OCI-LY3 (cell line): Measurements from ENCODE around the gene SELENOW.

Experiments used
- H2AFZ ChIP-seq: fragments of 200-600, 300-600 bp; shearing (Covaris generic); 2 replicates; pipeline ENCODE4 v1.6.0; 2014; ENCODE audit warnings: antibody characterized with exemption, low read depth, low read length
- H3K27ac ChIP-seq: fragments of 200-600, 300-600 bp; sonication (generic); 2 replicates; pipeline ENCODE4 v1.5.1; 2014; ENCODE audit warnings: mild to moderate bottlenecking, low read length, moderate library complexity, mixed read lengths
- H3K27me3 ChIP-seq: fragments of 200-600, 300-600 bp; sonication (generic); 2 replicates; pipeline ENCODE4 v1.6.1; 2014; ENCODE audit warnings: low read depth, low read length, mixed read lengths
- H3K36me3 ChIP-seq: fragments of 200-600, 300-600 bp; sonication (generic); replicated peaks from 2 replicates; pipeline ENCODE3; 2014; ENCODE audit warnings: low read depth, low read length, mixed read lengths
- H3K4me1 ChIP-seq: fragments of 300-600, 200-600 bp; sonication (generic); 2 replicates; pipeline ENCODE4 v1.6.1; 2014; ENCODE audit warnings: low read length, mixed read lengths
- H3K4me2 ChIP-seq: fragments of 200-600, 300-600 bp; sonication (generic); 2 replicates; pipeline ENCODE4 v1.6.1; 2014; ENCODE audit warnings: low read length, mixed read lengths
- H3K4me3 ChIP-seq: fragments of 300-600, 200-600 bp; sonication (generic); 2 replicates; pipeline ENCODE4 v1.5.1; 2014; ENCODE audit warnings: antibody characterized with exemption, mild to moderate bottlenecking, low read length, moderate library complexity
- H3K79me2 ChIP-seq: fragments of 300-600, 200-600 bp; shearing (Covaris generic); 2 replicates; pipeline ENCODE4 v1.6.1; 2014; ENCODE audit warnings: mild to moderate bottlenecking, low read length, mixed read lengths
- H3K9ac ChIP-seq: fragments of 300-600, 200-600 bp; shearing (Covaris generic); 2 replicates; pipeline ENCODE4 v1.6.0; 2014; ENCODE audit warnings: mild to moderate bottlenecking, low read length, moderate library complexity
- H3K9me3 ChIP-seq: fragments of 200-600, 300-600 bp; shearing (Covaris generic); 2 replicates; pipeline ENCODE4 v1.6.1; 2014; ENCODE audit warnings: low read length, mixed read lengths; ENCODE audit not compliant: insufficient read depth
- H4K20me1 ChIP-seq: fragments of 200-600, 300-600 bp; sonication (generic); 2 replicates; pipeline ENCODE4 v1.6.1; 2016; ENCODE audit warnings: low read length, mixed read lengths; ENCODE audit not compliant: insufficient read depth
- EZH2phosphoT487 ChIP-seq: fragments of 200-600 bp; shearing (Covaris generic); IDR thresholded peaks from 2 replicates; pipeline ENCODE4 v1.6.1; 2018; ENCODE audit warnings: antibody characterized with exemption, mixed run types, low read depth
- TF ChIP-seq, protein P1 (sequence below): fragments of 200-600, 300-600 bp; sonication (generic); IDR thresholded peaks from 2 replicates; pipeline ENCODE4 v1.5.1; 2014; ENCODE audit warnings: antibody characterized with exemption, low read length, low read depth

Gene SELENOW

DNA sequence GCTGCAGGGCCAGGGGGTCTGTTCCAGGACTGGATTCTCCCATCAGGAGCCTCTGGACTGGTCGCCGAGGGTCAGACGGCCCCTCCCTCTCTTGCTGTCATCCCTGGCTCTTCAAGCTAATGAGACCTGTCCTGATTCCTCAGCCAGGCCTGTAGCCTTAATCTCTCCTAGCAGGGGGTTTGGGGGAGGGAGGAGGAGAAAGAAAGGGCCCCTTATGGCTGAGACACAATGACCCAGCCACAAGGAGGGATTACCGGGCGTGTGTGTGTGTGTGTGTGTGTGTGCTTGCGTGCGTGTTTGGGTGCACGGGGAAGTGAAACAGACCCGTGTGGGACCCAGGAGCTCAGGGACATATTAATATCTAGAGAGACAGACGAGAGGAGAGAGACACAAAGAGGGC lies 41.4 kb downstream of the SELENOW start:
- no peaks in the 10 kb centered on the region for H4K20me1 ChIP-seq
- peak overlapping the region; percentile 93 for H2AFZ ChIP-seq
- H3K4me2 ChIP-seq = peak overlapping the region; percentile 71
- H3K4me3 ChIP-seq = peak overlapping the region; percentile 56
- no peaks in the 10 kb centered on the region for H3K36me3 ChIP-seq
- H3K27ac ChIP-seq = no peak overlapping the region
- H3K79me2 ChIP-seq = no peaks in the 10 kb centered on the region
- no peaks in the 10 kb centered on the region for H3K9me3 ChIP-seq
- peak overlapping the region; percentile 40 for H3K9ac ChIP-seq
- H3K27me3 ChIP-seq = peaks cover 4% of the 10 kb centered on the region; the same call in 1 of the 2 replicates
- TF ChIP-seq, protein P1, sequence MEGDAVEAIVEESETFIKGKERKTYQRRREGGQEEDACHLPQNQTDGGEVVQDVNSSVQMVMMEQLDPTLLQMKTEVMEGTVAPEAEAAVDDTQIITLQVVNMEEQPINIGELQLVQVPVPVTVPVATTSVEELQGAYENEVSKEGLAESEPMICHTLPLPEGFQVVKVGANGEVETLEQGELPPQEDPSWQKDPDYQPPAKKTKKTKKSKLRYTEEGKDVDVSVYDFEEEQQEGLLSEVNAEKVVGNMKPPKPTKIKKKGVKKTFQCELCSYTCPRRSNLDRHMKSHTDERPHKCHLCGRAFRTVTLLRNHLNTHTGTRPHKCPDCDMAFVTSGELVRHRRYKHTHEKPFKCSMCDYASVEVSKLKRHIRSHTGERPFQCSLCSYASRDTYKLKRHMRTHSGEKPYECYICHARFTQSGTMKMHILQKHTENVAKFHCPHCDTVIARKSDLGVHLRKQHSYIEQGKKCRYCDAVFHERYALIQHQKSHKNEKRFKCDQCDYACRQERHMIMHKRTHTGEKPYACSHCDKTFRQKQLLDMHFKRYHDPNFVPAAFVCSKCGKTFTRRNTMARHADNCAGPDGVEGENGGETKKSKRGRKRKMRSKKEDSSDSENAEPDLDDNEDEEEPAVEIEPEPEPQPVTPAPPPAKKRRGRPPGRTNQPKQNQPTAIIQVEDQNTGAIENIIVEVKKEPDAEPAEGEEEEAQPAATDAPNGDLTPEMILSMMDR = no peak
- no peak for TF ChIP-seq EZH2phosphoT487
- H3K4me1 ChIP-seq = peaks cover 14% of the 10 kb centered on the region

DNA sequence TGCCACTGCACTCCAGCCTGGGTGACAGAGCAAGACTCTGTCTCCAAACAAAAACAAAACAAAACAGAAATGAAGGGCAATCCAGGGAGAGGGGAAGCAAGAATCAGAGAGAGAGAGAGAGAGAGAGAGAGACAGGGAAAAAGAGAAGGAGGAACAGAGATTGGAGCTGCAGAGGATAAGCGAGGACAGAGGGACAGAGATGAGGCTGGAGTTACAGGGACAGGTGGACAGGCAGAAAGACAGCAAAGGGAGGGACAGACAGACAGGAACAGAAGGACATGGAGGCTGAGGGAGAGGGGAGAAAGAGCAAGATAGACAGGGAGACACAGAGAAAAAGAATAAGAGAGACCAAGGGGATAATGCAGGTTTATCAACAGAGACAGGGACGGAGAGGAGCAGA lies 41.9 kb downstream of the SELENOW start:
- TF ChIP-seq, protein P1 = no peak
- TF ChIP-seq EZH2phosphoT487 = no peak
- no peaks in the 10 kb centered on the region for H3K9me3 ChIP-seq
- H3K4me3 ChIP-seq = peak overlapping the region; percentile 56
- H2AFZ ChIP-seq = peak overlapping the region; percentile 93
- H4K20me1 ChIP-seq = no peaks in the 10 kb centered on the region
- H3K27me3 ChIP-seq = peaks cover 4% of the 10 kb centered on the region; the same call in 1 of the 2 replicates
- H3K4me1 ChIP-seq = peaks cover 14% of the 10 kb centered on the region
- no peak overlapping the region for H3K27ac ChIP-seq
- no peaks in the 10 kb centered on the region for H3K36me3 ChIP-seq
- H3K9ac ChIP-seq = peak overlapping the region; percentile 40
- no peaks in the 10 kb centered on the region for H3K79me2 ChIP-seq
- H3K4me2 ChIP-seq = peak overlapping the region; percentile 71

DNA sequence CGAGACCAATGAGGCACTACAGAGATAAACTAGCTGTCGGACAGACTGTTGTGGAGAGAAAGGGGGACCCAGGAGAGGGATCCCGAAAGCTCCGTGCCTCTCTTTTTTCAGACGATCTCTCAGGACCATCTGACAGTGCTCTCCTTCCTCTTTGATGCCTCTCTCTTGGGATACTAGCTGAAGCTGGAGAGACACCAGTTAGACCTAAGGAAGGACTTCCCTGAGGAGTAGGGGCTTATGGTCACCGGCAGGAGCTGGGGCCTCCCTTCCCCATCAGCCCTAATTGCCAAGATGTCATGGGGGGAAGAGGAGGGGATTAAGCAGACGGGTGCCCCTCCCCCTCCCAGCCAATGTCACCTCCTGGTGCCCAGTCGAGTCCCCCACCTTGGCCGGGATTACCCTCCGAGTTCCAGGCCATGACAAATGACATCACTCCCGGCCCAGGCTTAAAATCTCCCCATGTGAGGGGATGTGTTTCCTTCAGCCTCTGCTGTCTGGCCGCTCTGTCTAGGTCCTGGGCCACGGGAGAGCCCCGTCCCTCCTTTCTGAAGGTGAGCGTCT lies 43.0 kb downstream of the SELENOW start, which contains the start of gene CRX:
Gene CRX, plus strand, starts transcription at position 478 of the 561 bp plus-strand sequence. CDS start 12,507 bp downstream, outside the sequence.
- Histone ChIP-seq H2AFZ (no peak within 1 kb of the TSS), H3K36me3 (no peaks in the 10 kb centered on the region), H3K4me3 (no peak within 1 kb of the TSS), H3K4me2 (no peak within 1 kb of the TSS), H3K9me3 (no peaks in the 10 kb centered on the region), H4K20me1 (no peaks in the 10 kb centered on the region), H3K4me1 (peaks cover 14% of the 10 kb centered on the region), H3K27ac (no peak within 1 kb of the TSS), H3K27me3 (peaks cover 4% of the 10 kb centered on the region; the same call in 1 of the 2 replicates), H3K79me2 (no peaks in the 10 kb centered on the region), H3K9ac (no peak within 1 kb of the TSS)
- TF ChIP-seq, protein P1 = no peak
- TF ChIP-seq EZH2phosphoT487 = no peak

DNA sequence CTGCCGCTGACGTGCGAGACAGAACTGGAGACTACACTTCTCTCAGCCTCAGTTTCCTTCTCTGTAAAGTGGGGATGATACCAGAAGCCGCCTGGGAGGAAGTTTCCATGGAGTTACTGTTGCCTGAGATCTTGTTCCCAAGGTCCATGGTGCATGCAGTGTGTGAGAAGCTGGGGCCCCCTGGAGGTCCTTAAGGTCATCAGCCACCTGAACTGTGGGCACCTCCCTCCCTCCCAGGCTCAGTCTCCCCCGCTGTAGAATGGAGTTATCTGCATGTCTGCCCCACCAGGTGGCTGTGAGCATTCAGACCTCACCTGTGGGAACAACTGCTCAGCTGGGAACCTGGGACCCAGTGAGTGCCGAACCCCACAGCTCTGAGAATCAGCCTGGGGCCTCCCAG lies 45.9 kb downstream of the SELENOW start:
- no peak overlapping the region for H3K4me3 ChIP-seq
- peaks cover 10% of the 10 kb centered on the region; the same call in 1 of the 2 replicates for H3K27me3 ChIP-seq
- H4K20me1 ChIP-seq = no peaks in the 10 kb centered on the region
- no peak overlapping the region for H3K4me2 ChIP-seq
- no peak overlapping the region for H2AFZ ChIP-seq
- H3K27ac ChIP-seq = no peak overlapping the region
- no peak for TF ChIP-seq EZH2phosphoT487
- TF ChIP-seq, protein P1 = peak; percentile 7; the same call in 1 of the 2 replicates
- H3K4me1 ChIP-seq = peaks cover 12% of the 10 kb centered on the region
- no peaks in the 10 kb centered on the region for H3K79me2 ChIP-seq
- no peaks in the 10 kb centered on the region for H3K9me3 ChIP-seq
- no peaks in the 10 kb centered on the region for H3K36me3 ChIP-seq
- no peak overlapping the region for H3K9ac ChIP-seq
